Activated CD8-positive, alpha-beta memory T cell treated with anti-CD3 and anti-CD28 coated beads, Interleukin-2, amount 10 ng/mL, durations not matched to agents 7 days and 5 days (primary cell): Measurements from ENCODE around the gene LANCL2. TPM values are rescaled to one million over a fixed set of nuclear protein-coding genes. Genes with fewer than 3 reads are reported as not detected.
"Not testable (repeated sequence)": the region's sequence is repeated elsewhere in the genome, so short reads cannot be mapped to it uniquely, and the experiment has no call there.

Source experiments
- ATAC-seq: fragments of 150-1000 bp; cut with Tn5 transposase; one replicate; pipeline ENCODE4 v1.10.0; 2021; ENCODE audit warnings: moderate library complexity
- CTCF ChIA-PET: fragments of 350-600 bp; sonication (Branson Sonifier 250); formaldehyde crosslinking; loops from one replicate; lab custom pipeline; 2021; ENCODE audit warnings: antibody characterized with exemption; lab: Charles Lee
- DNase-seq: peaks from one replicate; pipeline ENCODE4 v3.0.0-alpha.2; 2020
- H3K27ac Mint-ChIP-seq: one replicate; pipeline ENCODE4 v1.8.0; 2021; ENCODE audit warnings: mild to moderate bottlenecking, mixed read lengths
- H3K27me3 Mint-ChIP-seq: one replicate; pipeline ENCODE4 v1.8.0; 2021; ENCODE audit warnings: mixed read lengths
- H3K36me3 Mint-ChIP-seq: one replicate; pipeline ENCODE4 v1.8.0; 2021; ENCODE audit warnings: mild to moderate bottlenecking, mixed read lengths
- H3K4me1 Mint-ChIP-seq: one replicate; pipeline ENCODE4 v1.8.0; 2021; ENCODE audit warnings: mixed read lengths
- H3K4me3 Mint-ChIP-seq: one replicate; pipeline ENCODE4 v1.8.0; 2021; ENCODE audit warnings: mild to moderate bottlenecking, moderate library complexity, mixed read lengths
- H3K9me3 Mint-ChIP-seq: one replicate; pipeline ENCODE4 v1.8.0; 2022; ENCODE audit warnings: low read depth, mixed read lengths
- total RNA-seq, 2 experiments: library from RNA; stranded (reverse); gene quantifications; one replicate each; pipeline ENCODE4 v1.2.3, GENCODE V29; 2021

The LANCL2 gene
- total RNA-seq, 2 experiments from 2014 or later: 5.3 to 7.1 TPM

DNA sequence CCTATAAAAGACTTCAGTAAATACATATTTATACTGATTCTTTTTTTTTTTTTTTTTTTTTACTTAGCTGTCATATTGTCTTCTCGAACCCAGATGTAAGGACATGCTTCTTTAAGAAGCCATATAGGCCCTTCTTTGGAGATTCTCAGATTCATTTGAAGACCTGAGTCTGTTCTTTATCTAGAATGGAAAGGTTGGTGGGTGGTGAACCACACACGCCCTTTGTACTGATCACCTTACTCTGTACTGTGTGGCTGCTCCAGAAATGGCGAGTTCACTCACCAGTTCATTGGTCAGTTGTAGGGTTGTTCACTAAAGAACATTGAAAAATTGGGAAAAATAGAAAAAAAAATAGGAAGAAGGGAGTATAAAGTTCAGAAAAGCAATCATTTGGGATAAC, 32.5 kb downstream of the LANCL2 start:
- no peak for DNase-seq
- H3K36me3 Mint-ChIP-seq: peaks cover 3% of the 10 kb centered on the region
- CTCF ChIA-PET: no interaction called here
- H3K4me1 Mint-ChIP-seq: no peaks in the 10 kb centered on the region
- ATAC-seq: no peak
- H3K27ac Mint-ChIP-seq: no peak overlapping the region
- H3K27me3 Mint-ChIP-seq: no peaks in the 10 kb centered on the region
- H3K4me3 Mint-ChIP-seq: no peak overlapping the region
- H3K9me3 Mint-ChIP-seq: no peaks in the 10 kb centered on the region

DNA sequence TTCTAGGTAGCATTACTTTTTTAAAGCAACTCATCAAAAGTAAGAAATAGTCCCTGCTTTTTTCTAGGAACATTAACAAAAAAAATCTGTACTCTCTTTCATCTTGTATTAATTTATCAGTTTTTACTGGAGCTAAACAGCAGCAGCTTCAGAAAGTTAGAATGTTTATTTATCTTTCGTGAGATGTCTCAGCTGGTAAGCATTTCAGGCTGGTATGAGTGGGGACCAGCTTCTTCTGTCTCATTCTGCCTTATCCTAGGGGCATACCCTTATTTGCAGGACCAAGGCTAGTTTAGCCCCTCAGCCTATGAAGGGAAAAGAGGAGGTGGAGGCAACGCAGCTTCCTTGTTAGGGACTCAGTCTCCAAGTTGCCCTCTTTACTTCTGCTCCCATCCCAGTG, 35.1 kb downstream of the LANCL2 start:
- Mint-ChIP-seq H3K27ac (no peak overlapping the region), H3K27me3 (no peaks in the 10 kb centered on the region), H3K4me1 (no peaks in the 10 kb centered on the region), H3K36me3 (peaks cover 7% of the 10 kb centered on the region), H3K9me3 (no peaks in the 10 kb centered on the region), H3K4me3 (no peak overlapping the region)
- CTCF ChIA-PET: no interaction called here
- no peak for DNase-seq
- ATAC-seq: no peak

DNA sequence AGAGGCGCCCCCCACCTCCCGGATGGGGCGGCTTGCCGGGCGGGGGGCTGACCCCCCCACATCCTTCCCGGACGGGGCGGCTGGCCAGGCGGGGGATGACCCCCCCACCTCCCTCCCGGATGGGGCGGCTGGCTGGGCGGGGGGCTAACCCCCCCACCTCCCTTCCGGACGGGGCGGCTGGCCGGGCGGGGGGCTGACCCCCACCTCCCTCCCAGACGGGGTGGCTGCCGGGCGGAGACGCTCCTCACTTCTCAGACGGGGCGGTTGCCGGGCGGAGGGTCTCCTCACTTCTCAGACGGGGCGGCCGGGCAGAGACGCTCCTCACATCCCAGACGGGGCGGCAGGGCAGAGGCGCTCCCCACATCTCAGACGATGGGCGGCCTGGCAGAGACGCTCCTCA, 37.4 kb downstream of the LANCL2 start:
- ATAC-seq, CTCF ChIA-PET, H3K27ac Mint-ChIP-seq, H3K4me3 Mint-ChIP-seq, H3K9me3 Mint-ChIP-seq, H3K36me3 Mint-ChIP-seq, H3K4me1 Mint-ChIP-seq, H3K27me3 Mint-ChIP-seq, DNase-seq: not testable (repeated sequence)

DNA sequence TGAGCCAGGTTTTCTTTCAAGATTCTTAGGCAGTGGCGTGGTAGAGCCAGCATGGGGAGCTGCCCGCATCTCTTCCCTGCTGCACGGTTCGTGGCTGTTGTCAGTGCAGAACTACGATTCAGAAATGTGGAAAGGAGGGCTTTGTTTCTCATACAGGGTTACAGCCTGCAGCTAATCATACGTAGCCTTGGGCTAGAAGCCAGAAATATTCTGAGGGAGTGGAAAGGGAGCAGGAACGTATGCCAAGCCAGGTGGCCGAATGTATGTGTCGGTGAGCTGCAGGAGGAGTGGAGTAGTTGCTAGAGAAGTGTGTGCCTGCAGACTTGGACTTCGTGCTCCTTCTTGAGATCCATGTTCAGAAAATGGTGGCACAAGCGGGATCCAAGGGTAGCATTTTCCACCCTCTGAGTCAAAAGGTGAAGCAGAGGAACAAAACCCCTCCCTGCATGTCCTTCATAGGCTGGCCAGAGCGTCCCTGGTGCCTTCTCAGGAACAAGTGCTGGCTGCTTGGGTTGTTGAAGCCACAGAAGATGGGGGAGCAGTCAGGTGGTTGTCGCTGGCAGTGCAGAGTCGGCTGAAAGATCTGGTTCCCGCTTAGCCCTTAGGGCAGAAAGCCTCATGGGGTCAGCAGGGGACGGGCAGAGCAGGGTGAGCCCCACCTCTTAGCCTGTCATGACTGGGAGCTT, 40.9 kb downstream of the LANCL2 start:
- CTCF ChIA-PET: no interaction called here
- H3K27ac Mint-ChIP-seq: no peak overlapping the region
- H3K4me1 Mint-ChIP-seq: no peaks in the 10 kb centered on the region
- DNase-seq (no peak), ATAC-seq (no peak)
- H3K27me3 Mint-ChIP-seq: no peaks in the 10 kb centered on the region
- no peak overlapping the region for H3K4me3 Mint-ChIP-seq
- H3K36me3 Mint-ChIP-seq: peaks cover 6% of the 10 kb centered on the region
- no peaks in the 10 kb centered on the region for H3K9me3 Mint-ChIP-seq

DNA sequence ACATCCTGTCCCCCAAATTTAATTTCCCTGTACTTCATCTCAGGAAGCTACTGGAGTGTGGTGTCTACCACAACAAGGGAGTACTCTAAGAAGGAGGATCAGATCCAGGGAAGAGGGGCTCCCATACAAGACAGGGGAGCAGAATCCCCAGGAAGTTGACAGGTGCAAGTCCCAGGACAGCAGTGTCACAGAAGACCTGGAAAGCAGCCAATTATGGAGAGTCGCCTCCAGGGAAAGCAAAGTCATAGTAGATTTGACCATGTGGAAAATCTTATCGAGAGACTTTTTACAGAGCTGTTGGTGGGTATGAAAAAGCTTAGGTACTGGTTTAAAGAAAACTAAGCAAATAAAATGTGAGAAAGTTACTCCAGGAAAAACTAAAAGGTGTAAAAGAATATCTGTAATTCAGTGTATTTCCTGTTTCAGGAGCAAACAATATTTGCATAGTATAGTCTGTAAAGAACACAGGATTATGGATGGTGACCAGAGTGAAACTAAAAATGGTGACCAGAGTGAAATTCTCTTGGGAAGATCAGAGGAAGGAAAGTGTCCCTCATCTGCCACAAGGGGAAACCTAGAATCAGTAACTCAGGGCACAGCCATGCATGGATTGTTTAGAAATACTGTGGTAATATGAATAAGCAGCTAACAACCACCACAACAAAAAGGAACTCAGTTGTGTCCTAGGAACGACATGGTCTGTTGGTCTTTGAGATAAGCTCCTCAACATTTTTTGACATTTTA, 44.5 kb downstream of the LANCL2 start:
- H3K4me3 Mint-ChIP-seq: no peak overlapping the region
- CTCF ChIA-PET: no interaction called here
- no peaks in the 10 kb centered on the region for H3K4me1 Mint-ChIP-seq
- no peaks in the 10 kb centered on the region for H3K27me3 Mint-ChIP-seq
- H3K9me3 Mint-ChIP-seq: no peaks in the 10 kb centered on the region
- no peak for ATAC-seq
- DNase-seq: no peak
- no peak overlapping the region for H3K27ac Mint-ChIP-seq
- H3K36me3 Mint-ChIP-seq: no peaks in the 10 kb centered on the region

DNA sequence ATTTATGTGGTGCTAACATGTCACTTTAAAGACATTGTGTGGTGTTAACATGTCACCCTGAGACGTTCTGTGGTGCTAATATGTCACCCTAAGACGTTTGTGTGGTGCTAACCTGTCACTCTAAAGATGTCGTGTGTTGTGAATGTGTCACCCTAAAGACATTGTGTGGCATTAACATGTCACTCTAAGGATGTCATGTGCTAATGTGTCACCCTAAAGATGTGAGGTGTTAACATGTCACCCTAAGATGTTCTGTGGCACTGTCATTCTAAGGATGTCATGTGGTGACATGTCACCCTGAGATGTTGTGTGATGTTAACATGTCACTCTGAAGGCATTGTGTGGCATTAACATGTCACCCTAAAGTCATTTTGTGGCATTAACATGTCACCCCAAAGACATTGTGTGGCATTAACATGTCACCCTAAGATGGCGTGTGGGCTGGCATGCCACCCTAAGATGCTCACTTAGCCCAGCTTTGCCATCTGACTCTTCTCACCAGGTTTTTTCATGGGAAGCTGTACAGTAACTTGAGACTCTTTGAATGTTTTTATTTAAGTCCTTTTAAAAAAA, 45.6 kb downstream of the LANCL2 start:
- no peak for DNase-seq
- H3K27me3 Mint-ChIP-seq: no peaks in the 10 kb centered on the region
- H3K4me1 Mint-ChIP-seq: peaks cover 2% of the 10 kb centered on the region
- ATAC-seq: no peak
- H3K4me3 Mint-ChIP-seq: no peak overlapping the region
- H3K9me3 Mint-ChIP-seq: no peaks in the 10 kb centered on the region
- H3K27ac Mint-ChIP-seq: no peak overlapping the region
- CTCF ChIA-PET: no interaction called here
- no peaks in the 10 kb centered on the region for H3K36me3 Mint-ChIP-seq

DNA sequence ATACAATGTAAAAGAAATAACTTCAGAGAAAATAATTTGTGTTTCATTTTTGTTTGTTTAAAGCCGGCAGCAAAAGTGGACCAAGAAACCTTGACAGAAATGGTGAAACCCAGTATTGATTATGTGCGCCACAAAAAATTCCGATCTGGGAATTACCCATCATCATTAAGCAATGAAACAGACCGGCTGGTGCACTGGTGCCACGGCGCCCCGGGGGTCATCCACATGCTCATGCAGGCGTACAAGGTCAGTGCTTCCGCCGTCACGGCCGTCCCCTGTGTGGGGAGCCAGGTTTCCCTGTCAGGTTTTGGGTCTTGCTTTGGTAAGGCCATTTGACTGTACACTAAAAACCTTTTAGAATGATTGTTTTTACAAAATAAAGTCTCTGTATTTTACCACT, 46.7 kb downstream of the LANCL2 start:
- Mint-ChIP-seq H3K27me3 (no peaks in the 10 kb centered on the region), H3K9me3 (no peaks in the 10 kb centered on the region), H3K4me1 (peaks cover 2% of the 10 kb centered on the region), H3K36me3 (no peaks in the 10 kb centered on the region), H3K27ac (no peak overlapping the region), H3K4me3 (no peak overlapping the region)
- DNase-seq (no peak), ATAC-seq (no peak)
- CTCF ChIA-PET: no interaction called here

DNA sequence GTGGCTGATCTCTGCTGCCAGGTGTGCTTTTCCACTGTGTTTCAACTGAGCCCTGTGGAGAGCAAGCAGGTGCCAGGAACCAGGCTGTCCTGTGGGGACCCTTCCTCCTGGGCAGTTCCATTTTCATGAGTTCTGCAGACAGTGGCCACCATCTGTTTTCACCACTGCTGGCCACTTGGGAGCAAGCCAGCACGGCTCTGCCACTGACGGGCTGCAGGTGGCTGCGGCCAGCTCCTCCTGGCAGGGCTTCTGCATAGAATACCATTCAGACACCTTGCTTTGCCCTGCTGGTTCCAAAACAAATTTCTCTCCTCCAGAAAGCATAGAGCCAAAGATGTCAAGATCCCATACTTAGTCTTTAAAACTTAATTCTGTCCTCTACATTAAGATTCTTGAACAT, 48.3 kb downstream of the LANCL2 start:
- Mint-ChIP-seq H3K27me3 (no peaks in the 10 kb centered on the region), H3K27ac (no peak overlapping the region), H3K4me3 (no peak overlapping the region), H3K36me3 (peaks cover 1% of the 10 kb centered on the region), H3K4me1 (peaks cover 2% of the 10 kb centered on the region), H3K9me3 (no peaks in the 10 kb centered on the region)
- CTCF ChIA-PET: interaction anchor here (1.0 to 2.6 kb wide), 3 partner anchors 129 to 141 kb away, joined by 3 to 17 read pairs (median 10); no protein-coding TSS in a partner anchor
- DNase-seq: no peak
- ATAC-seq: no peak

DNA sequence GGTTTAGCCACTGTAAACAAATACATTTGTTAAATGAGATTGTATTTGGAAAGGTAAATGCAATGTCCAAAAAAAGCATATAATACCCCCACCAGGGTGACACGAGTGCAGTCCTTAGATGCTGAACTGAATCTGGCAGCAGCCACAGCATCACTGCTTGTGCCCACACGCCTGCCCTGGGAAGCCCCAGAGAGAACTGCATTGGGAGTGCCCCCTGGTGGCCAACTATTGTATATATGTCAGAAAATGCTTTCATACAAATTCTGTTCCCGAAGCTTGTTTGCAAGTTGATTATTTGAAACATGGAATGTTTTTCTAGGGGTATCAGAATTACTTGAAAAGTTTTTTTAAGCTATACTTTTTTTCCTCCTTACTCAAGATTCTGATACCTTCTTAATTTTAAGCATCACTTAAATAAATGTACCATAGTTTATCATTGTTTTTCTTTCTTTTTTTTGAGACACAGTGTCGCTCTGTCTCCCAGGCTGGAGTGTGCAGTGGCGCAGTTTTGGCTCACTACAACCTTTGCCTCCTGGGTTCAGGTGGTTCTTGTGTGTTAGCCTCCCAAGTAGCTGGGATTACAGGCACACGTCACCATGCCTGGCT, 50.1 kb downstream of the LANCL2 start:
- H3K27ac Mint-ChIP-seq: no peak overlapping the region
- ATAC-seq (peak; percentile 86), DNase-seq (peak; percentile 85)
- H3K27me3 Mint-ChIP-seq: no peaks in the 10 kb centered on the region
- peaks cover 1% of the 10 kb centered on the region for H3K36me3 Mint-ChIP-seq
- CTCF ChIA-PET: interaction anchor here (0.6 to 2.2 kb wide), 24 partner anchors 8 to 656 kb away, joined by 3 to 29 read pairs (median 3); partner anchors contain the start of genes PSPH and SEC61G
- peaks cover 2% of the 10 kb centered on the region for H3K4me1 Mint-ChIP-seq
- H3K4me3 Mint-ChIP-seq: no peak overlapping the region
- no peaks in the 10 kb centered on the region for H3K9me3 Mint-ChIP-seq

DNA sequence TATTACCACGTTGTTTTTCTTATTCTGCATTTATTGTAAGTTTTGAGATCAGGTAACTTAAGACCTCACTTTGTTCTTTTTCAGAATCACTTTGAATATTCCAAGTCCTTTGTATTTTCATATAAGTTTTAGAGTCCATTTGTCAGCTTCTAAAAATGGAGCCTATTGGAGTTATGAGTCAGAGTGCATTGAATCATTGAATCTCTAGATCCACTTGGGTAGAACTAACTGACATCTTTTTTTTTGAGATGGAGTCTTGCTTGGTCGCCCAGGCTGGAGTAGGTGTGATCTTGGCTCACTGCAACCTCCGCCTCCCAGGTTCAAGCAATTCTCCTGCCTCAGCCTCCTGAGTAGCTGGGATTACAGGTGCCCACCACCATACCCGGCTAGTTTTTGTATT, 52.3 kb downstream of the LANCL2 start:
- H3K4me1 Mint-ChIP-seq, H3K27ac Mint-ChIP-seq, H3K4me3 Mint-ChIP-seq, H3K27me3 Mint-ChIP-seq, ATAC-seq, H3K9me3 Mint-ChIP-seq, H3K36me3 Mint-ChIP-seq, DNase-seq, CTCF ChIA-PET: not testable (repeated sequence)

DNA sequence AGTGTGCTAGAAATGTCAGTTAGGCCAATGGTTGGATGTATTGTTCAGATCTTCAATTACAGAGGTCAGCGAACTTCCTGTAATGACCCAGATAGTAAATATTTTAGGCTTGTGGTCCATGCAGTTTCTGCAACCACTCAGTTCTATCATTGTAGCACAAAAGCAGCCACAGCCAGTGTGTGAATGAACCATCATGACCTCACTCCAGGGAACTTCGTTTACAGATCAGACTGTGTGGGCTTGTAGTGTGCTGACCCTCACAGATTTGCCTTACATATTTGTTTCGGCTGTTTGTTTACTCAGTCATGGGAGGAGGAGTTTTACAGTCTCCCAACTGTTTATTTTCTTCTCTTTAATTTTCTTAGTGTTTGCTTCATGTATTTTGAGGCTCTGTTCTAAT, 55.4 kb downstream of the LANCL2 start:
- no peaks in the 10 kb centered on the region for H3K27me3 Mint-ChIP-seq

DNA sequence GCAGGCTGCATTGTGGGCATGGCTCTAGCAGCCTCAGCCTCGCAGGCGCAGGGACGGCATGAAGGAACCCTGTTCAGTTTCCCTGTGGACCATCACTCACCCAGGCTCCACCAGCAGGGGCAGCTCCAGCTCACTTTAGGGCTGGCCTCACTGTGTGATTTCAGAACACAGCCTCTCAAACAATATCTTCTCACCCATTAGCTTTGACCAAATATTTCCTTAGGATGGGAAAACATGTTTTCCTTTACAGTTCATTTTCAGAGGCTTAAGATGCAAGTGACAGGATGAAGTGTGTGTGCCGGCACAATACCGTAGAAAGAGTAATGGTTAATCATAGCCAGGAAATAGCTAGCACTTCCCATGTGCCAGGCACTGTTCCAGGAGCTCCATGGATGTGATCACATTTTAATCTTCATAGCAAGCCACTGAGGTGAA, 58.2 kb downstream of the LANCL2 start:
- no peaks in the 10 kb centered on the region for H3K9me3 Mint-ChIP-seq
- no peak overlapping the region for H3K27ac Mint-ChIP-seq
- no peaks in the 10 kb centered on the region for H3K27me3 Mint-ChIP-seq
- H3K4me3 Mint-ChIP-seq: no peak overlapping the region
- H3K36me3 Mint-ChIP-seq: peaks cover 2% of the 10 kb centered on the region
- peaks cover 5% of the 10 kb centered on the region for H3K4me1 Mint-ChIP-seq
- DNase-seq (no peak), ATAC-seq (no peak)
- CTCF ChIA-PET: interaction anchor here (1.3 kb wide), 1 partner anchor 8 kb away, joined by 4 read pairs; no protein-coding TSS in a partner anchor

More for the DNA sequence above, 55.4 kb downstream of the LANCL2 start:
- no peaks in the 10 kb centered on the region for H3K4me1 Mint-ChIP-seq
- H3K36me3 Mint-ChIP-seq: peaks cover 1% of the 10 kb centered on the region
- DNase-seq (no peak), ATAC-seq (no peak)
- no peaks in the 10 kb centered on the region for H3K9me3 Mint-ChIP-seq
- H3K4me3 Mint-ChIP-seq: no peak overlapping the region
- CTCF ChIA-PET: no interaction called here
- H3K27ac Mint-ChIP-seq: no peak overlapping the region

DNA sequence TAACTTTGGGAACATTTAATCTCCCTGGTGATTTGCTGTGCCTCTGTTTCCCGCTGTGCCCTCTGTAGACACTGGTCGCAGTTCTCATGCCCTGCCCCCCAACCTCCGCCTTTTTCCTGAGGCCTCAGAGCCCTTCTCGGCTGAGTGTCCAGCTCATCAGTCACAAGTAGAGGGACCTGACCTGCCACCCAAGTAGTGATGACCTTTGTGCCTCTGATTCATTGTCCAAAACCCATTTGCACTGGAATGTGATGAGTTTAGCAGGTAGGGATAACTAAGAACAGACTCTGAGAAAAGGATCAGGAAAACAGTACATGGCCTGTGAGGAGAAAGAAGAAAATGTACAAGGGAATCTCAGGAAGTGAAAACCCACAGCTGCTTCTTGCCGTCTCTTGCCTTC, 58.8 kb downstream of the LANCL2 start:
- Mint-ChIP-seq H3K4me3 (no peak overlapping the region), H3K4me1 (peaks cover 5% of the 10 kb centered on the region), H3K36me3 (peaks cover 2% of the 10 kb centered on the region), H3K9me3 (no peaks in the 10 kb centered on the region), H3K27ac (no peak overlapping the region), H3K27me3 (no peaks in the 10 kb centered on the region)
- DNase-seq (no peak), ATAC-seq (no peak)
- CTCF ChIA-PET: interaction anchor here (1.1 to 1.3 kb wide), 2 partner anchors 8 to 175 kb away, joined by 4 read pairs; no protein-coding TSS in a partner anchor
